ENCODE results near the gene VENTX. TPM values are rescaled to one million over a fixed set of nuclear protein-coding genes. Genes with fewer than 3 reads are reported as not detected.

VENTX gene
- total and polyA plus RNA-seq, 2 donors (not counting 3 experiments of a cell fraction or from before 2014, with no cell fraction given) = not detected

DNA sequence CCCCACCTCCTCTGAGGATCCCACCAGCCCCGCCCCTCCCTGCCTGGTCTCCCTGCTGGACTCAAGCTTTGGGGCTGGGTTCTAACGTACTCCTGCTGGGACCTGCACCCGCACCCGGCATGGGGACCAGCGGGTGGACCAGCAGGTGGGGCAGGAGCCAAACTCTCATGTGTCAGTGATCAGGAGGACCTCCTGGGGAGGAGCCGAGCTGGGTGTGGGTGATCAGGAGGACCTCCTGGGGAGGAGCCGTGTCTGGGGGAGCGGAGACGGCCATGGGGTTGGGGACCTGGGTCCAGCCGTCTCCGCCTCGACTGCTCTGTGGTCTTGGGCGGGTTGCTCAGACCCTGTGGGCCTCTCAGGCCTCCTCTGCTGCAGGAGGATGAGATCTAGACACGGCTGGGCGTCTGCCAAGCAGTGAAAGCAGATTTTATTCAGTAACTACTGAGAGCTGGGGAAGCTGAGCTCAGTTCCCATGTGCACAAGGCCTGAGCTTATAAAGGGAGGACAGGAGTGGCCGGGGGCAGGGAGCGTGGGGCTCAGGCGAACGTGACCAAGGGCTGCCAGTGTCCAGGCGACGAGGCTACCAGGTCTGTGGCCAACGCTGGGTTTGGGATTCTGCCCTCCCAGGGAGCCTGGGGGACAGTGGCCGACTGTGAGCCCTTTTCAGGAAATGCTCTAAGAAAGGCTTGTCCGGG, 41.3 kb upstream of the VENTX start:
- BruUV-seq (replicated peaks) = no TSS peak
- ChIA-PET POLR2A (no interaction called here), CTCF (no interaction called here)
- no peak overlapping the region for H2AFZ ChIP-seq (ENCODE audit: low read depth, low read length)
- dilution Hi-C loops (cut with MboI; ENCODE audit: extremely low pct_ligation_motif_present, low sequenced_read_pairs) (no loop called here), intact Hi-C loops (cut with micrococcal nuclease) (no loop called here)
- no peaks in the 10 kb centered on the region for H3K4me1 ChIP-seq (ENCODE audit: control insufficient read depth, extremely low read depth, insufficient read depth, low read length)
- no peaks in the 10 kb centered on the region for H3K9me3 ChIP-seq (replicated peaks; ENCODE audit: control insufficient read depth, insufficient read depth, low read length)
- H3K36me3 ChIP-seq (ENCODE audit: control insufficient read depth in 2 of 2, extremely low read depth in 1 of 2, insufficient read depth in 2 of 2, low read length in 2 of 2) = no peaks in the 10 kb centered on the region
- FAIRE-seq (no peak), DNase-seq (ENCODE audit: low read depth, low spot score) (no peak)
- H3K4me3 ChIP-seq (replicated peaks in 1 of 3; ENCODE audit: insufficient read depth in 1 of 3, low read depth in 1 of 3, low read length in 3 of 3) = no peak overlapping the region
- no peak overlapping the region for H3K9ac ChIP-seq (replicated peaks; ENCODE audit: extremely low read depth, insufficient read depth, low read length)
- no peaks in the 10 kb centered on the region for H4K20me1 ChIP-seq (replicated peaks; ENCODE audit: control insufficient read depth, extremely low read depth, insufficient read depth, low read length)
- H3K9me1 ChIP-seq (replicated peaks; ENCODE audit: control insufficient read depth, extremely low read depth, insufficient read depth, low read length) = no peaks in the 10 kb centered on the region
- H3K27ac ChIP-seq (ENCODE audit: insufficient read depth, low read depth, low read length) = no peak overlapping the region
- no peaks in the 10 kb centered on the region for H3K27me3 ChIP-seq (ENCODE audit: control insufficient read depth in 2 of 2, insufficient read depth in 2 of 2, low read length in 2 of 2)
- no peak overlapping the region for H3K4me2 ChIP-seq (ENCODE audit: insufficient read depth, low read length)
- TF ChIP-seq GATA2 (IDR thresholded peaks at IDR 0.05; ENCODE audit: insufficient read depth, insufficient read length, low read depth, low read length) (no peak), JUN (IDR thresholded peaks at IDR 0.05; ENCODE audit: borderline replicate concordance, insufficient read depth, insufficient read length, low read depth) (no peak), MYC (IDR thresholded peaks at IDR 0.05; ENCODE audit: low read depth, low read length) (no peak)
- TF ChIP-seq, protein P1, sequence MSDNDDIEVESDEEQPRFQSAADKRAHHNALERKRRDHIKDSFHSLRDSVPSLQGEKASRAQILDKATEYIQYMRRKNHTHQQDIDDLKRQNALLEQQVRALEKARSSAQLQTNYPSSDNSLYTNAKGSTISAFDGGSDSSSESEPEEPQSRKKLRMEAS (IDR thresholded peaks at IDR 0.05; ENCODE audit: insufficient read depth, insufficient read length) = no peak
- H3K79me2 ChIP-seq (ENCODE audit: control insufficient read depth, insufficient read depth, low read length) = no peaks in the 10 kb centered on the region

DNA sequence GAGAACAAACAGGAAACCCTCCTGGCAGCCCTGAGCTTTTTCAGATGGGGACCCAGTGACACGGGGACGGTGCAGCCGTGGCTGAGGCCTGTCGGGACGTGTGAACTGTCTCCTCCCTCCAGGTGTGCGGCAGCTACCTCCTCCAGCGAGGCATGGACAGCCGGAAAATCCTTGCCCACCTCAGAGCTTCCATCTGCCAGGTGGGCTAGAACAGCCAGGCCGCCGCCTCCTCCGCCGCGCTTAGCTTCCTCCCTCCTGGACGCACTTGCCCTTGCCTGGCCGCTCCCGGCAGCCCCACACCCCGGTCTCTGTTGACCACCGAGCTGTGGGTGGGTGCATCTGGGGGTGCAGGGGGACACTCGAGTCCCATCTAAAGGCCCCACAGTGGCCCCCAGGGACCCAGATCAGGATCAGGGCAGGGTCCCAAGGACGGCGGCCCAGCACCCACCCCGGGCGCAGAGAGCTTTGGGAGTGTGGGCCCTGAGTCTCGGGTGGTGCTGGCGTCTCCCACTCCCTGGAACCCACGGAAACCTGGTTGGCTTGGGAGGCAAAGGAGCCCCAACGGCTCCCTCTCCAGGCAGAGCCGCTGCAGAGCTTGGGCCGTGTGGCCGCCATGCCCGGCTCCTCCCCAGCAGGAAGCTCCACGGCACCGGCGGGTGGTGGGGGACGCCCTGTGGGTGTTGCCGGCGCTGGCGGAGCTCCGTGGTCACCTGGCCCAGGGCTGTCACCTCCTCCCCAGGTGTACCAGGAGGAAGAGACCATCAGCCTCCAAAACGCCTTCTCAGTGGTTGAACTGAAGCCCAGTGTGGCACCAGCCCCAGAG, 40.5 kb upstream of the VENTX start:
- no peaks in the 10 kb centered on the region for H4K20me1 ChIP-seq (replicated peaks; ENCODE audit: control insufficient read depth, extremely low read depth, insufficient read depth, low read length)
- no peaks in the 10 kb centered on the region for H3K4me1 ChIP-seq (ENCODE audit: control insufficient read depth, extremely low read depth, insufficient read depth, low read length)
- H3K4me2 ChIP-seq (ENCODE audit: insufficient read depth, low read length) = no peak overlapping the region
- no TSS peak for BruUV-seq (replicated peaks)
- H3K9me3 ChIP-seq (replicated peaks; ENCODE audit: control insufficient read depth, insufficient read depth, low read length) = no peaks in the 10 kb centered on the region
- intact Hi-C loops (cut with micrococcal nuclease) = no loop called here
- FAIRE-seq (no peak), DNase-seq (ENCODE audit: low read depth, low spot score) (no peak)
- H2AFZ ChIP-seq (ENCODE audit: low read depth, low read length) = no peak overlapping the region
- no peak overlapping the region for H3K9ac ChIP-seq (replicated peaks; ENCODE audit: extremely low read depth, insufficient read depth, low read length)
- CTCF ChIA-PET = no interaction called here
- POLR2A ChIA-PET = no interaction called here
- no peaks in the 10 kb centered on the region for H3K9me1 ChIP-seq (replicated peaks; ENCODE audit: control insufficient read depth, extremely low read depth, insufficient read depth, low read length)
- no peaks in the 10 kb centered on the region for H3K36me3 ChIP-seq (ENCODE audit: control insufficient read depth in 2 of 2, extremely low read depth in 1 of 2, insufficient read depth in 2 of 2, low read length in 2 of 2)
- TF ChIP-seq GATA2 (IDR thresholded peaks at IDR 0.05; ENCODE audit: insufficient read depth, insufficient read length, low read depth, low read length) (no peak), MYC (IDR thresholded peaks at IDR 0.05; ENCODE audit: low read depth, low read length) (no peak), POLR2A (IDR thresholded peaks at IDR 0.05; ENCODE audit: low read depth, low read length) (no peak), EZH2 (IDR thresholded peaks at IDR 0.05; ENCODE audit: borderline replicate concordance, low read depth, low read length, severe bottlenecking) (no peak), POLR2AphosphoS5 (IDR thresholded peaks at IDR 0.05; ENCODE audit: insufficient read depth, low read depth, low read length) (no peak), FOS (IDR thresholded peaks at IDR 0.05; ENCODE audit: borderline replicate concordance, insufficient read depth, low read length) (no peak), JUN (IDR thresholded peaks at IDR 0.05; ENCODE audit: borderline replicate concordance, insufficient read depth, insufficient read length, low read depth) (no peak)
- TF ChIP-seq, protein P2, sequence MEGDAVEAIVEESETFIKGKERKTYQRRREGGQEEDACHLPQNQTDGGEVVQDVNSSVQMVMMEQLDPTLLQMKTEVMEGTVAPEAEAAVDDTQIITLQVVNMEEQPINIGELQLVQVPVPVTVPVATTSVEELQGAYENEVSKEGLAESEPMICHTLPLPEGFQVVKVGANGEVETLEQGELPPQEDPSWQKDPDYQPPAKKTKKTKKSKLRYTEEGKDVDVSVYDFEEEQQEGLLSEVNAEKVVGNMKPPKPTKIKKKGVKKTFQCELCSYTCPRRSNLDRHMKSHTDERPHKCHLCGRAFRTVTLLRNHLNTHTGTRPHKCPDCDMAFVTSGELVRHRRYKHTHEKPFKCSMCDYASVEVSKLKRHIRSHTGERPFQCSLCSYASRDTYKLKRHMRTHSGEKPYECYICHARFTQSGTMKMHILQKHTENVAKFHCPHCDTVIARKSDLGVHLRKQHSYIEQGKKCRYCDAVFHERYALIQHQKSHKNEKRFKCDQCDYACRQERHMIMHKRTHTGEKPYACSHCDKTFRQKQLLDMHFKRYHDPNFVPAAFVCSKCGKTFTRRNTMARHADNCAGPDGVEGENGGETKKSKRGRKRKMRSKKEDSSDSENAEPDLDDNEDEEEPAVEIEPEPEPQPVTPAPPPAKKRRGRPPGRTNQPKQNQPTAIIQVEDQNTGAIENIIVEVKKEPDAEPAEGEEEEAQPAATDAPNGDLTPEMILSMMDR (IDR thresholded peaks at IDR 0.05; ENCODE audit: extremely low read depth in 1 of 2, insufficient read depth in 1 of 2, low read depth in 1 of 2, low read length in 2 of 2) = no peak
- TF ChIP-seq, protein P1 (IDR thresholded peaks at IDR 0.05; ENCODE audit: insufficient read depth, insufficient read length) = no peak
- no peaks in the 10 kb centered on the region for H3K79me2 ChIP-seq (ENCODE audit: control insufficient read depth, insufficient read depth, low read length)
- no peaks in the 10 kb centered on the region for H3K27me3 ChIP-seq (ENCODE audit: control insufficient read depth in 2 of 2, insufficient read depth in 2 of 2, low read length in 2 of 2)
- H3K4me3 ChIP-seq (replicated peaks in 1 of 3; ENCODE audit: insufficient read depth in 1 of 3, low read depth in 1 of 3, low read length in 3 of 3) = no peak overlapping the region
- dilution Hi-C loops (cut with MboI; ENCODE audit: extremely low pct_ligation_motif_present, low sequenced_read_pairs) = no loop called here
- no peak overlapping the region for H3K27ac ChIP-seq (ENCODE audit: insufficient read depth, low read depth, low read length)

All from endothelial cell of umbilical vein (primary cell).